ENCODE results near the gene SH2D3A.
"Not testable (repeated sequence)": the region's sequence is repeated elsewhere in the genome, so short reads cannot be mapped to it uniquely, and the experiment has no call there.

The SH2D3A gene

DNA sequence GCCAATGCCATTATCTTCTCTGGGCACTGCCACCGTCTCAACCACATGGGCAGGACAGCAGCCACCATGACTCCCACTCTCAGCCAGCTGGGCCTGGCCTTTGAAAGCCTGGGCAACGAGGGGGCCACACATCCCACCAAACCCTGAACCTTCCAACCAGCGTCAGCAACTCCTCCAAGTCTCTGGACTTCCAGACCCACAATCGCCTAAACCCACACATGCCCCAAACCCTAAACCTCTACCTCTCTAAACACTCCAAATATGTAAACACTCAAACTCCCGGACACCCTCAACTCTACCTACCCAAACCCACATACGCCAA is 47.7 kb downstream of the SH2D3A start:
- no peak for DNase-seq

DNA sequence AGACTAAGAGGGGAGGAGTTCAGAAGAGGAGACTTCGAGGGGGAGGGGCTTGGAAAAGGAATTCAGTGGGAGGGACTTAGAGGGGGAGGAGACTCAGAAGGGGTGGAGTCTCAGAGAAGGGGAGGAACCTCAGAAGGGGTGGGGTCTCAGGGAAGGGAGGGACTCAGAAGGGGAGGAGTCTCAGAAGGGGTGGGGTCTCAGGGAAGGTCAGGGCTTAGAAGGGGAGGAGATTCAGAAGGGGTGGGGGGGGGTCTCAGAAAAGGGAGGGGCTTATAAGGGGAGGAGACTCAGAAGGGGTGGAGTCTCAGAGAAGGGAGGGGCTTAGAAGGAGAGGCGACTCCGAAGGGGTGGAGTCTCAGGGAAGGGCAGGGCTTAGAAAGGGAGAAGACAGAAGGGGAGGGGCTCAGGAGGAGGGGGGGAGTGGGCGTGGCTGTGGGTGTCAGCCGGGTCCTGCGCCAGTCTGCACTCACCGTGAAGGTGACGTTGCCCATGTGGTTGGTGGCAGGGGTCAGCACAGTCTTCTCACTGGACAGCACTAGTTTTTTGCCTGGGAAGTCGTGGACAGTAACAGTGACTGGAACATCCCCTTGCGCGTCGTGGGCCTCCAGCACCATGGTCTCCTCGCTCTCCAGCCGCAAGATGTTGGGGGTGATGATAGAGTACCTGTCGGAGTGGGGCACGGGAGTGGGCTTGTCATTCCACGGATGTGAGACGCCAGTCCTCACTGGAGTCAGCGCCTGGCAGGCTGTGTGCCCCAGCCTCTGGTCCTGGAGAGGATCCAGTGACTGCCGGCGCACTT is 48.3 kb downstream of the SH2D3A start:
- no peak for DNase-seq

DNA sequence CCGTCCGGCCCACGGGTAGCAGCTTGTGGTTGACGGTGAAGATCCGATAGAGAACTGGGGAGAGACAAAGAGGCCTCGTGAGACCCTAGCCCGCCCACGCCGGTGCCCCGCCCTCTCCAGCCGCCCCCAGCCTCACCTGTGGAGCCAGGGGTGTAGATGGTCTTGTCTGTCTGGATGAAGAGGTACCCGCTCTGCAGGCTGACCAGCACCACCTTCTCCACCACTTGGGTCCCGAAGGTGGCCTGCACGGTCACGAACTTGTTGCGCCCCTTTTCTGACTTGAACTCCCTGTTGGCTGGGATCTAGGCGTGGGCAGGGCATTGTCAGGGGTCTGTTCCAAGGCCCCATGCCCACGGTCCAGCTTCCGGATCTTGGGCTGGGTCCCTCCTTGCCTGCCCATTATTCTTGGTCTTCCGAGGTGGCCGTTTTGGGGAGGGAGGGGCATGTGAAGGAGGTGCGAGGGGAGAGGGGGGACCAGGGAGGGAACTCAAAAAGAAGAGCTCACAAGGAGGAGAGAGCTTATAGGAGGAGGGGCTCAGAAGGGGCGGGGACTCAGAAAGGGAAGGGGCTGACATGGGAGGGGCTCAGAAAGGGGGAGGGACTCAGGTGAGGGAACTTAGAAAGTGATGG is 49.0 kb downstream of the SH2D3A start:
- no peak for DNase-seq

DNA sequence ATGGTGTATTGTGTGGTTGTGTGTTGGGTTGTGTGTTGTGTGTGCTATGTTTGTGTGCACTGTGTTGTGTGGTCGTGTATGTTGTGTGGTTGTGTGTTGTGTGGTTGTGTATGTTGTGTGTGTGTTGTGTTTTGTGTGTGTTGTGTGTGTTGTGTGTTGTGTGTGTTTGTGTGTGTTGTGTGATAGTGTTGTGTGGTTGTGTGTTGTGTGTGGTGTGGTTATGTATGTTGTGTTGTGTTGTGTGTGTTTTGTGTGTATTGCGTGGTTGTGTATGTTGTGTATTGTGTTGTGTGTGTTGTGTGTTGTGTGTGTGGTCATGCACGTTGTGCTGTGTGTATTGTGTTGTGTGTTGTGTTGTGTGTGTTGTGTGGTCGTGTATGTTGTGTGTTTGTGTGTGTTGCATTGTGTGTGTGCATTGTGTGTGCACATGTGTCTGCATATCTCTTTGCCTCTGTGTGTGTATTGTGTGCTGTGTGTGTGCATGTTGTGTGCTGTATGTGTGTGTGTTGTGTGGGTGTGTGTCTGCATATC is 49.7 kb downstream of the SH2D3A start:
- DNase-seq = no peak

DNA sequence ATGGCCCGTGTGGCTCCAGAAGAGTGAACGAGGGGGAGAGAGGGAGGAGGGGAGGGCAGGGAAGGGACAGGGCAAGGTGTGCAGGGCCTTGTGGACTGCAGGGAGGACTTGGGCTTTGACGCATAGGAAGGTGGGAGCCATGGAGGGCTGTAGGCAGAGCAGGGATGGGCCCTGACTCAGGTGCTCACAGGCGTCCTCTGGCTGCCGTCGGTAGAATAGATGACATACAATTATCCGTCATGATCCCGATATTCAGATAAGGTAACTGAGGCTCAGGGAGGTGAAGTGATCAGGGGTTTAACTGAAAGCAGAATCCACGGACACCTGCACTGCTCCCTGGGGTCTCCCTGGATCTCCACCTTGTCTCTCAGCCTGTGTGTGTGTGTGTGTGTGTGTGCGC is 50.2 kb downstream of the SH2D3A start:
- no peak for DNase-seq

DNA sequence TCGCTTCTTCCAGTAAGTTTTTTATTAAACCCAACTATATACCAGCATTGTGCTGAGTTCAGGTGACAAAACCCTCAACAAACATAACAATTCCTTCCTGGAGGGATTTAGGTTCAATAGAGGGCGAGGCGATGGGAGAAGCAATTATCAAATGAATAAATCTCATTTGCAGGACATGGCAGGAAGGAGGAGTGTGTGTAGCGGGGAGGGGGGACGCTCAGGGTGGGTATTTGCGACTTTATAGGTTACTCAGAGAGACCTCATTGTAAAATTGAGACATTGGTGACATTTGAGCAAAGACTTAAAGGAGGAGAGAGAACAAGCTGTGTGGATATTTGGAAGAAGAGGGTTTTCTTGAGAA is 50.6 kb downstream of the SH2D3A start:
- no peak for DNase-seq

DNA sequence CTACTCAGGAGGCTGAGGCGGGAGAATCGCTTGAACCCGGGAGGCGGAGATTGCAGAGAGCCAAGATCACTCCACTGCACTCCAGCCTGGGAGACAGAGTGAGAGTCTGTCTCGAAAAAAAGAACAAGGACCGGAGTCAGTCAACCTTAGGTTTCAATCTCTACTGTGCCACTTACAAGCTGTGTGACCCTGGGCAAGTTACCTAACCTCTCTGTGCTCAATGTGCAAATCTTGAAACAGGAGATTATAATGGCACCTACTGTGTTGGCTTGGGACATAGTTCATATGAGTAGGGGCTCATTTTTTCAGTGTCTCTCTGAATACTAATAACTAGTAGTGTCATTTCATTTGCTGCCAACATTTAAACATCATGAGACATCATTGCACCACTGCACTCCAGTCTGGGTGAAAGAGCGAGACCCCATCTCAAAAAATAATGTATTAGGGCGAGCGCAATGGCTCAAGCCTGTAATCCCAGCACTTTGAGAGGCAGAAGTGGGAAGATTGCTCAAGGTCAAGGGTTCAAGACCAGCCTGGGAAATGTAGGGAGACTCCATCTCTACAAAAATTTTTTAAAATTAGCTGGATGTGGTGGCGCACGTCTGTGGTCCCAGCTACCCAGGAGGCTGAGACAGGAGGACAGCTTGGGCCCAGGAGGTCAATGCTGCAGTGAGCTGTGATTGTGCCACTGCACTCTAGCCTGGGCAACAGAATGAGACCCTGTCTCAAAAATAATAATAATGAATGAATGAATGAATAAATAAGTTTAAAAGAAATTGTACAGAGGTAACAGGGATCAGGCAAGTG is 52.3 kb downstream of the SH2D3A start:
- DNase-seq = no peak

DNA sequence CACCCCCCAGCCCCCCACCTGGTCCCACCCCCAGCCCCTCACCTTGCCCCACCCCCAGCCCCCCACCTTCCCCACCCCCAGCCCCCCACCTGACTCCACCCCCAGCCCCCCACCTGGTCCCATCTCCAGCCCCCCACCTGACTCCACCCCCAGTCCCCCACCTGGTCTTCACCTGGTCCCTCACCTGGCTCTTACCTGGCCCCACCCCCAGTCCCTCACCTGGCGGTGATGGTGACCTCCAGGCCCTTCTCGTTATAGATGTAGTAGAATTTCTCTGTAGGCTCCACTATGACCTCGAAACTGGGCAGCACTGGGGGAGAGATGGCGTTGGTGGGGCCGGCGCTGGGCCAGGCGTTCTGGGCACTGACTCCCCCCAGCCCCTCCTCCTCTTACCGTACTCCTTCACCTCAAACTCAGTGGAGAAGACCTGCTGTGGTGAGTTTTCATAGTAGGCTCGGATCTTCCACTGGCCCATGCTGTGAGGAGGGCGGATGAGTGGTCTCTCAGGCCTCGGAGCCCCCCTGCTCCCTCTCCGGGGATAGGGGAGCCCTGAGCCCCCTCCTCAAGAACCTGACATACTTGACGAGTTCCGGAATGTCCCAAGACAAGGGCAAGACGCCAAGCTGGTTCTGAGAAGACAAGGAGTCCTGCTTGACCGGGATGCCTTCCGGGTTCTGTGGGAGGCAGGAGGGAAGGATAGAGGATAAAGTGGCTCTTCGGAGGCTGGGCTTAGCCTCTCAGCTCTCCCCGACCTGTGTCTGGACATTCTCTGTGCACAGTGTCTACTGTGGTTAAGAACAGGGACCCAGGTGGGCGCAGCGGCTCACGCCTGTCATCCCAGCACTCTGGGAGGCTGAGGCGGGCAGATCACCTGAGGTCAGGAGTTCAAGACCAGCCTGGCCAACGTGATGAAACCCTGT is 53.2 kb downstream of the SH2D3A start:
- DNase-seq = no peak

DNA sequence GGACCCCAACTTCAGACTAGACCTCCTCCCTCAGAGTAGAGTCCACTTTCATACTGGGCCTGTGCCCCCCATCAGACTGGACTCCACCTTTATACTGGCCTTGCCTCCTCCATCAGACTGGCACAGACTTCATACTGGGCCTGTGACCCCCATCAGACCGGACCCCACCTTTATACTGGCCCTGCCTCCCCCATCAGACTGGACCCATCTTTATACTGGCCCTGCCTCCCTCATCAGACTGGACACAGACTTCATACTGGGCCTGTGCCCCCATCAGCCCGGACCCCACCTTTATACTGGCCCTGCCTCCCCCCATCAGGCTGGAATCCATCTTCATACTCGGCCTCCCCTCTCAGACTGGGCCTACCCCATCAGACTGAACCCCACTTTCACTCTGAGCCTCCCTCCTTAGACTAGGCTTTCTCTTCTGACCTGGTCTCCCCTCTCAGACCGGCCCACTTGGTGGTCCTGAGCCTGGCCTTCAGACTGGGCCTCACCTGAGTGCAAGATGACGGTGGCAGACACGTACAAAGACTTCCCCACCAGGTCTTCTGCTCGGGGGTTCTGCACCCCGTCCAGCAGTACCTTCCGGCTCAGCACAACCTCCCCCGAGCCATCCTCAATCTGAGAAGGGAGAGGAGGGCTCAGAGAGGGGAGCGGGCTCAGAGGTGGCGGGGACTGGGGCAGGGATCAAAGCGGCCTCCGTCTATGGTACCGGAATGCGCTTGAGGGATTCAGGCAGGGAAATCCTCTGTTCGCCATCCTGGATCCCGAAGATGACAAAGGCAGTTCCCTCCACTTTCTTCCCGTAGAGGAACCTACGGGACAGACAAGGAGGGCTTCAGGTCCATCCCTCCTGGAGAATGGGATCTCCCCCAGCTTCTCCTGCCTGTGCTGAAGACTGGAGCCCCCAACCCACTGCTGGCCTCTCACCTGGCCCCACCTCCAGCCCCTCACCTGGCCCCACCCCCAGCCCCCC is 54.3 kb downstream of the SH2D3A start:
- no peak for DNase-seq

DNA sequence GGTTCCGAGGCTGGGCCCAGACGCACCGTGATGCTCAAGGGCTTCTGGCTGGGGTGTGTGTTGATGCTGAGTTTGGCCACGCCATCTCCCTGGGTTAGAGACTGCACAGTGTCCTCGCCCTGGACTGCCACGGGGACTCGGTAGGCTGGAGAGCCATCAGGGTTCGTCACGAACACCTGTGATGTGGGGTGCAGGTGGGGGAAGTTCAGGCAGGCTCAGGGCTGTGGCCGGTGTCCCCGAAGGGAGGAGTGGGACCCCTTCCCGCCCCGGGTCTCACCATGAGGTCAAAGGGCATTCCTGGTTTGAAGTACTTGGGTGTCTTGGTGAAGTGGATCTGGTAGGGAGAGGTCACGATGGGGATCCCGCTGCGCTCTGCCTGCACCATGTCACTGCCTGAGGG is 55.0 kb downstream of the SH2D3A start:
- DNase-seq = no peak

DNA sequence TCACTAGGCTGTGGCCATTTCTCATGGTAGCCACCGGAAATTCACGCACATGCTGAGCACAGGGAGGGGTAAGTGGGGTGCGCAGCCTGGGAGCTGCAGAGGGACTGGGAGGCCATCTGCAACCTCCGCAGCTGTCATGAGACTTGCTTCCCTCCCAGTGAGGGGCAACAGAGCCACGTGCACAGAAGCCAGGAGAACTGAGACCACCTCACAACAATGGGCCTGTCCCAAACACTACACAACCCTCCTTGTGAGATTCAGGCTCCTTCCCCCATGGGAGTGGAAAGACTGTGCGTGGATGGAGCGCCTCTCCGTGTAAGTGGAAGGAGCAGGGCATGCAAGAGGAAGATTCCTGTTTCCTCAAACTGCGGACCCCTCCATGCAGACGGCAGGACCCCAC is 55.6 kb downstream of the SH2D3A start:
- DNase-seq = no peak

DNA sequence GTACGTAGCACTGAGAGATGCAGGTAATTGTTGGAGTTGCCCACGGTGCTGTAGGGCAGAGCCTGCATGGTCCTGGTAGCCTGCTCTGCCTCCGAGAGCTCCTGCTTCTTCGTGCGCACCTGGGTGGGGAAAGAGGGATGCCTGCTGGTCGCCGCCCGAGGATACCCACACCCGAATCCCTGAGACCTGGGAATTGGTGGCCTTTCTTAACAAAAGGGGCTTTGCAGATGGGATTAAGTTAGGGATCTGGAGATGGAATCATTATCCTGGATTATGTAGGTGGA is 56.2 kb downstream of the SH2D3A start:
- DNase-seq = no peak

DNA sequence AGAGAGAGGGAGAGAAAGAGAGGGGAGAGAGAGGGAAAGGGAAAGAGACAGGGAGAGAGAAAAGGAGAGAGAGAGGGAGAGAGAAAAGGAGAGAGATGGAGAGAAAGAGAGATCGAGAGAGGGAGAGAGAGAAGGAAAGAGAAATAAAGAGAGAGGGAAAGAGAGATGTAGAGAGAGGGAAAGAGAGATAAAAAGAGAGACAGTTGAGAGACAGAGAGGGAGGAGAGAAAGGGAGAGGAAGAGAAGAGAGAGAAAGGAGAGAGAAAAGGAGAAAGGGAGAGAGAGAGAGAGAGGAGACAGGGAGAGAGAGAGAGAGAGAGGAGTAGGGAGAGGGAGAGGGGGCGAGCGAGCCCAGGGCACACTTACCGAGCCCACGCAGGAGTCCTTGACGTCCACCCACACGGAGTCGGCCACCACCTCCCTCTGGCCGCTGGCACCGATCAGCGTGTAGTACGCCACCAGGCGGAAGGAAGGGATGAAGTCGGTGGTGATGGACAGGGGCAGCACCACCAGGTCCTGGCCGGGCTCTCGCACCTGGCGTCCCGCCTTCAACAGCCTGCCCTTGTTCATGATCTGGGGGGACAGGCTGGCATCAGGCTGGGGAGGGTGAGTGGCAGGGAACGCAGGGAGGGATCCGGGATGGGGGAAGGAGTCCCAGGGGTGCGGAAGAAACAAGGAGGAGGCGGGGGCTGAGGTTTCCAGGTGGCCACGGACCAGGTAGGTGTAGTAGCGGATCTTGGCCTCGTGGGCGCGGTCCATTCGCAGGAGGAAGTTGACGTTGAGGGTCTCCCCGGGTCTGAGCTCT is 56.8 kb downstream of the SH2D3A start:
- no peak for DNase-seq

DNA sequence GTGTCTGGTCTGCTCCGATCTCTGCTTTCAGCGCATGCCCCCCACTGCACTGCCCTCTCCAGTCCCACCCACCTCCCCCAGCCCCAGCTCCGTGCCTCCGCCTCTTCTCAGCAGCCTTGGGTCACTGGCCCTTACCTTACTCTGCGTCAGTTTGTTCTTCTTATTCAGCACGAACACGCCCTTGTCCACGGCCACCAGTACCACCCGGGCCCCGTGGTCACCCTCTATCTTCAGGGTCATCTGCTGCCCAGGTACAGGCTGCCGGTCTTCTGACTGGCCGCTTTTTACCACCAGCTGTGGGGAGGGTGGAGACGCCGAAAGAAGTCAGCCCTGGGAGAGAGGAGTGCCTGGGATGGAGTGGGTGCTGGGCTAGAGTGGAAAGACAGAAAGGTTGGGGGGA is 57.7 kb downstream of the SH2D3A start:
- DNase-seq = no peak

DNA sequence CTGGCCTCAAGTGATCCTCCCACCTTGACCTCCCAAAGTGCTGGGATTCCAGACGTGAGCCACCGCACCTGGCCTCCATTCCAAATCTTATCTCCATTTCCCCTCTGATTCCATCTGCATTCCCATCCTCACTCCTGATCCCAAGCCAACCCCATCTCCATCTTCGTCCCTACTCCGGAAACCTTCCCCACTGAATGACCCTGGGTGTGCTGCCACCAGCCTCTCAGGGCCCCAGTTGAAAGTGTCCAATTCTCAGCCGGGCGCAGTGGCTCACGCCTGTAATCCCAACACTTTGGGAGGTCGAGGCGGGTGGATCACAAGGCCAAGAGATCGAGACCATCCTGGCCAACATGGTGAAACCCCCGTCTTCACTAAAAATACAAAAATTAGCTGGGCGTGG is 58.3 kb downstream of the SH2D3A start:
- DNase-seq = not testable (repeated sequence)

DNA sequence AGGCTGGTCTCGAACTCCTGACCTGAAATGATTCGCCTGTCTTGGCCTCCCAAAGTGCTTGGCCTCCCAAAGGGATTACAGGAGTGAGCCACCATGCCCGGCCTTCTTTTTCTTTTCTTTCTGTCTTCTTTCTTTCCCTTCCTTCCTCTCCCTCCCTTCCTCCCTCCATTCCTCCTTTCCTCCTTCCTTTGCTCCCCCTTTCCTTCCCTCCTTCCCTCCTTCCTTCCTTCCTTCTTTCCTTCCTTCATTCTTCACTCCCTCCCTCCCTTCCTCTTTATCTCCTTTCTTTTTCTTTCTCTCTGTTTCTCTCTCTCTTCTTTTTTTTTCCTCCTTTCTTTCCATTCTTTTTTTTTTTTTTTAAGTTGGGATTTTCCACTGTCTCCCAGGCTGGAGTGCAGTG is 58.9 kb downstream of the SH2D3A start:
- DNase-seq = no peak

DNA sequence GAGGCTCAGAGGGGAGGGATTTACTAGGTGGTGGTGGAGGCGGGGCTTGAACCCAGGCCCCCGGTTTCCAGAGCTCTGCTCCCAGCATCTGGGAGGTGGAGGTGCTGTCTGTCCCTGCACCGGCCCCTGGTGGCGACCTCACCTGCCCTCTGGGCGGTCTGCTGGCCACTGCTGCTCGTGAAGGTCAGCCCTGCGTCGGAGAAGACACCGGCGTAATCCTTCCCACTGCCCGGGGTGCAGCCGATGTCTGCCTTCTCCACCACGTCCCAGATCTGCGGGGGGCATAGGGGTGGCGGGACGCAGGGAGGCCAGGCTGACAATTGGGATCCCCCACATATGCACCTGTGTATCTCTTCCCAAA is 59.6 kb downstream of the SH2D3A start:
- no peak for DNase-seq

DNA sequence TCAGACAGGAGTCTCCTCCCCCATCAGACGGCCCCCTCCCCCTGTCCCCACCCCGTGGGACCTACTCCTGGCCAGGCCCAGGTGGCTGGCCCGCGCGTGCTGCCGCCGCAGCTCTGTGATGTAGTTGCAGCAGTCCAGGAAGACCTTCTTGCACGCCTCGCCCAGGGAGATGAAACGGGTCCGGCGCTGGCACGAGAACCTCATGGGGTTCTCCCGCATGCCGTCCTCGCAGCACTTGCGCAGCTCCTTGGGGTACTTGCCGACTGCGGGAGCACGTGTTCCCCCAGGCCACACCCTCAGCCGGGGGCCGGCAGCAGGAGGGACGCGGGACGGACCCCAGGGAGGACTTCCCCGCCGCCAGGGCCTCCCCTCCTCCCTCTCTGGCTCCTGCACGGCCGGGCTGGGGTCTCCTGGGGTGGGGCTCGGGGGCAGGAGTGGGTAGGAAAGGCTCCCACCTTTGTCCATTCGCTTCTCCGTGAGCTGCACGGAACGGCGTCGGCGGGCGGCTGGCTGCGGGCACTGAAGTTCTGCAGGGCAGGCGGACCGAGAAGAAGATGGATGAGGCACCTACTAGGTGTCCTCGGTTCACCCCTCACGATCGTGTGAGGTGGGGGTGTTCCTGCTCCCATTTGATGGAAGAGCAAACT is 60.1 kb downstream of the SH2D3A start:
- no peak for DNase-seq

DNA sequence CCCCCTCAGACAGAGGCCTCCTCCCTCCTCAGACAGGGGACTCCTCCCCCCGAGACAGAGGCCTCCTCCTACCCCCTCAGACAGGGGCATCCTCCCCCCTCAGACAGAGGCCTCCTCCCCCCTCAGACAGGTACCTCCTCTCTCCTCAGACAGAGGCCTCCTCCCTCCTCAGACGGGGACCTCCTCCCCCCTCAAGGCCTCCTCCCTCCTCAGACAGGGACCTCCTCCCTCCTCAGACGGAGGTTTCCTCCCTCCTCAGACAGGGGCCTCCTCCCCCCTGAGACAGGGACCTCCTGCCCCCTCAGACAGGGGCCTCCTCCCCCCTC is 60.6 kb downstream of the SH2D3A start:
- DNase-seq = no peak

DNA sequence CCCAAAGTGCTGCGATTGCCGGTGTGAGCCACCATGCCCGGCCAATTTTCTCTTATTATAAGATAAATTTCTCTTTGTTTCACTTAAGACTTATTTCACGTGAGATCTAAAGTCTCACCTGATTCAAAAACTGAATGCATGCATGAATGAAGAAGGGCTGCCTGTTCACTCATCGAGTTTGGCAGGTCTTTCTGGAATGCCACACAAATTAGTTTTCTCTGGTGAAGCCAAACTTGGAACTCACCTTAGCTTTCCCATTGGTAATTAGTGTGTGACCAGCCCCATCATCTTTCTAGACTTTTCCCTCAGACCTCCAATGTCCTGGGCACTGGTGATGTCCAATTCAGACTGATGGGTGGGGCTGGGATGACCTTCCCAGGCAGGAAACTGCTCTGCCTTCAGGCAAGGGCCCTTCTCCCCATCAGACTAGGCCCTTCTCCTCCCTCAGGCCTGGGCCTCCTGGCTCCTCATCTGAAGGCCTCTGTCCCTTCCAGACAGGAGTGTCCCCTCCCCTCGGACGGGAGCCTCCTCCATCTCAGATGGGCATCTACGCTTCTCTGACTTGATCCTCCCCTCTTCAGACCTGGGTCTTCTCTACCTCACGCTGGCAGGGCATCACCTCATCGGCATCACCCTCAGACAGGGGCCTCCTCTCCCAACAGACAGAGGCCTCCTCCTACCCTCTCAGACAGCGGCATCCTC is 61.2 kb downstream of the SH2D3A start:
- no peak for DNase-seq

All from CD4-positive, alpha-beta T cell treated with Interleukin-17A for 4 hours (primary cell).